ENCODE measurements around the gene RFLNA. TPM values are rescaled to one million over a fixed set of nuclear protein-coding genes. Genes with fewer than 3 reads are reported as not detected.

The RFLNA gene
- total RNA-seq, 8 experiments from 2014 or later: 3.2 to 21.2 (median 4.9) TPM

GRCh38 chr12:124361996-124362395 is 67.1 kb downstream of the RFLNA start:
- no peak overlapping the region for H3K4me3 ChIP-seq
- in situ Hi-C loops (cut with MboI; ENCODE audit: low pct_unique_long_range_greater_than_20kb in 2 of 9, low sequenced_read_pairs in 9 of 9, unreplicated experiment in 9 of 9): no loop called here
- no peak overlapping the region for H3K27ac ChIP-seq
- H3K4me1 ChIP-seq (replicated peaks in 1 of 2): peaks cover 4% of the 10 kb centered on the region in 2 donors
- WGBS, 10 experiments: 83 to 100% (median 100%) methylated on average over 1 to 4 of the region's 15 CpGs; no CpG with 5 or more reads in 7 of the 10 experiments
- no peak for ATAC-seq (replicated peaks in 6 of 8)

DNA sequence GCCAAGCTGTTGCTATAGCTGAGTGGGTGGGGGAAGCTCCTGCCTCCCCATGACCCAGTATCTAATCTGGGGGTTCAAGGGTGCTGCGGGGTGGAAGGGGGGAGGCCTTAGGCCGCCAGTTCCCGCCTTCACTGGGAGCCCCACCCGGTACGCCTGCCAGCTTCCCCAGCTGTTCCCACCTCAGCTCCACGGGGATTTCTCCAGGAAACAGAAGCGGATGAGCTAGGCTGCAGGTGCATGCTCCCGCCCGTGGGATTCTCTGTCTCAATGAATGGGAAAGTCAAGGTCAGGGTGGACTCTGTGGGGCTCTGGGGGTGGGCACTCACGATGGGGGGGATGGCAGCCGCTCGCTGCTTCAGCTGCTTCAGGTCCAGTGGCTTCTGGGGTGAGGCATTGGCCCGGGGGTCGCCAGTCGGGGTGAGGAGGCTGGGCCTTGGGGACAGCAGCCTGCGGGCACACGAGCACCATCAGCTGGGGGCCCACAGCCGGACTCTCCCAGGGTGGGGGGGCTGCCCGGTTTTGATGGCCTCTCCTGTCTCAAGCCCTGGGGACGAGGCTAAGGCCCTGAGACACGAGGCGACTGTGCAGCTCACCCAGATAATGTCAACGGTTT is 68.6 kb downstream of the RFLNA start:
- no peak for ATAC-seq (replicated peaks in 6 of 8)
- Histone ChIP-seq H3K27ac (peak overlapping the region in 1 of 2 donors; percentile 41), H3K4me3 (no peak overlapping the region), H3K4me1 (replicated peaks in 1 of 2) (peaks cover 4% of the 10 kb centered on the region in 2 donors)
- 100% methylated on average over 2 of the region's 23 CpGs; no CpG with 5 or more reads in 9 of the 10 experiments for WGBS, 10 experiments
- in situ Hi-C loops (cut with MboI; ENCODE audit: low pct_unique_long_range_greater_than_20kb in 2 of 9, low sequenced_read_pairs in 9 of 9, unreplicated experiment in 9 of 9): no loop called here

DNA sequence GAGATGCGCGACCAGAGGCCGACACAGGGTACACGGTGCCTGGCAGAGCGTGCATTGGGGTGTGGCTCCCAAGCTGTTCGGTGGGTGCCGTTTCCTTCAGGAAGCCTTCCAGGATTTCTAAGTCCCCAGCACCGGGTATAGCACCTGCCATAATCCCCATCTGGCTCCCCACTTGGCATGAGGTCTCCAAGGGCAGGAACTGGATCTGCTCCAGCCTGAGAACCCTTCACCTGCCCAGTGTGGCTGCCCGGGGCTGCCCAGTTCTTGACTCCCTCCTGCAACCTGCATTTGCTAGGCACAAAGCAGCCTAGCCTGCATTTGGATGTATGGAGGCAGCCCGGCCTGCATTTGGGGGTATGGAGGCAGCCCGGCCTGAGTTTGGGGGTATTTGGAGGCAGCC is 69.7 kb downstream of the RFLNA start:
- WGBS, 10 experiments: 86 to 100% (median 96%) methylated on average over 1 to 2 of the region's 11 CpGs; no CpG with 5 or more reads in 6 of the 10 experiments
- no peak overlapping the region for H3K4me3 ChIP-seq
- in situ Hi-C loops (cut with MboI; ENCODE audit: low pct_unique_long_range_greater_than_20kb in 2 of 9, low sequenced_read_pairs in 9 of 9, unreplicated experiment in 9 of 9): no loop called here
- no peak overlapping the region for H3K27ac ChIP-seq
- ATAC-seq (replicated peaks in 6 of 8): no peak
- peaks cover 4% of the 10 kb centered on the region in 2 donors for H3K4me1 ChIP-seq (replicated peaks in 1 of 2)

All from motor neuron (in vitro differentiated cells).